Activated naive CD8-positive, alpha-beta T cell treated with anti-CD3 and anti-CD28 coated beads, Interleukin-2, amount 50 U/mL, for 24 hours (primary cell): ENCODE measurements around the gene ESPN.
"Not testable (repeated sequence)": the region's sequence is repeated elsewhere in the genome, so short reads cannot be mapped to it uniquely, and the experiment has no call there.

Experiments
- ATAC-seq: fragments of 150-1000 bp; cut with Tn5 transposase; one replicate; pipeline ENCODE4 v1.10.0; 2021
- DNase-seq: peaks from one replicate; pipeline ENCODE4 v3.0.0; 2021
- H3K27ac Mint-ChIP-seq: one replicate; pipeline ENCODE4 v1.8.0; 2021; ENCODE audit warnings: mild to moderate bottlenecking, mixed read lengths
- H3K27me3 Mint-ChIP-seq: one replicate; pipeline ENCODE4 v1.8.0; 2021; ENCODE audit warnings: mixed read lengths
- H3K36me3 Mint-ChIP-seq: one replicate; pipeline ENCODE4 v1.8.0; 2021; ENCODE audit warnings: low read depth, mixed read lengths
- H3K4me1 Mint-ChIP-seq: one replicate; pipeline ENCODE4 v1.8.0; 2021; ENCODE audit warnings: mixed read lengths
- H3K4me3 Mint-ChIP-seq: one replicate; pipeline ENCODE4 v1.8.0; 2021; ENCODE audit warnings: mild to moderate bottlenecking, moderate library complexity, mixed read lengths
- H3K9me3 Mint-ChIP-seq: one replicate; pipeline ENCODE4 v1.8.0; 2021; ENCODE audit warnings: mixed read lengths

Gene ESPN

DNA sequence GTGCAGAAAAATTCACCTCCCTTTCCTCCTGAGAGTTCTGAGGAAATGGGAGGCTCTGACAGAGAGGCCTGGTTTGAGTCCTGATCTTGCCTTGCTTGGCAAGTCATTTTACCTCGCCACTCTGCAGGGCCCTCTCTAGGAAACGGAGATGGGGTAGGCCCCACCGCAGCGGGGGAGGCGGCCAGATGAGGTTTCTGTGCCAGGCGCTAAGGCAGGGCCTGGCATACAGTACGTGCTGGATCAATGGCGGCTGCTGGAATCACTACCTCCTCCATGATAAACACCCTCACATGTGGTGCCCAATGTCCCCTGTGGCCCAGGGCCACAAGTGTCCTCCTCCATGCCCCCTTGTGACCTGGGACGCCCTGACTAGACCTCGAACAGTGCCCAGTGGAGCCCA is 67.4 kb downstream of the ESPN start:
- Mint-ChIP-seq H3K27me3 (peaks cover 2% of the 10 kb centered on the region), H3K36me3 (no peaks in the 10 kb centered on the region), H3K27ac (peak overlapping the region; percentile 82), H3K4me1 (peaks cover 15% of the 10 kb centered on the region), H3K9me3 (no peaks in the 10 kb centered on the region), H3K4me3 (peak overlapping the region; percentile 82)
- ATAC-seq (no peak), DNase-seq (no peak)

GRCh38 chr1:6493834-6494223 is 69.3 kb downstream of the ESPN start:
- H3K27me3 Mint-ChIP-seq, ATAC-seq, H3K9me3 Mint-ChIP-seq, H3K27ac Mint-ChIP-seq, DNase-seq, H3K36me3 Mint-ChIP-seq, H3K4me3 Mint-ChIP-seq: not testable (repeated sequence)
- peaks cover 23% of the 10 kb centered on the region for H3K4me1 Mint-ChIP-seq

GRCh38 chr1:6494627-6495026 is 70.1 kb downstream of the ESPN start:
- H3K27me3 Mint-ChIP-seq: no peaks in the 10 kb centered on the region
- H3K9me3 Mint-ChIP-seq: no peaks in the 10 kb centered on the region
- H3K36me3 Mint-ChIP-seq: no peaks in the 10 kb centered on the region
- H3K4me1 Mint-ChIP-seq: peaks cover 23% of the 10 kb centered on the region
- ATAC-seq (no peak), DNase-seq (no peak)
- H3K4me3 Mint-ChIP-seq: no peak overlapping the region
- H3K27ac Mint-ChIP-seq: no peak overlapping the region

GRCh38 chr1:6495041-6495441 is 70.5 kb downstream of the ESPN start:
- Mint-ChIP-seq H3K4me3 (no peak overlapping the region), H3K9me3 (no peaks in the 10 kb centered on the region), H3K27me3 (no peaks in the 10 kb centered on the region), H3K27ac (no peak overlapping the region), H3K4me1 (peaks cover 23% of the 10 kb centered on the region), H3K36me3 (no peaks in the 10 kb centered on the region)
- ATAC-seq (no peak), DNase-seq (no peak)

GRCh38 chr1:6495540-6496364 is 71.2 kb downstream of the ESPN start:
- H3K27me3 Mint-ChIP-seq: no peaks in the 10 kb centered on the region
- no peak for ATAC-seq
- H3K36me3 Mint-ChIP-seq: no peaks in the 10 kb centered on the region
- H3K27ac Mint-ChIP-seq: no peak overlapping the region
- H3K9me3 Mint-ChIP-seq: no peaks in the 10 kb centered on the region
- H3K4me1 Mint-ChIP-seq: peaks cover 23% of the 10 kb centered on the region
- H3K4me3 Mint-ChIP-seq: no peak overlapping the region
- no peak for DNase-seq

DNA sequence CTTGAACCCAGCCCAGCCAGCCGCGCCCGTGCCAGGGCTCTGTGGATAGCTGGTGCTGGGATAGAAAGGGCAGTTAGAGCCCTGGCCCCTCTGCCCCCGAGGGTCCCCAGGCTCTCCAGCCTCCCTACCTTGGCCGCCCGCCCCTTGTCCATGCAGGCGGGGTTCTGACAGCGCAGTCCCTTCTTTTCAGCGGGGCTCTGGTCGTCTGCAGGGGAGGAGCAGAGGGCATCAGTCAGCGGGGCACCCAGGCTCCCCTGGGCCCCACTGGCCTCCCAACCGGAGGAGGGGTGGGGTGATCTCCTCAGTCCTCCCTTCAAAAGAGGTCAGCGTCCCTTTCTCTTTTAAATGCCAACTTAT is 71.8 kb downstream of the ESPN start:
- Mint-ChIP-seq H3K4me1 (peaks cover 20% of the 10 kb centered on the region), H3K27ac (no peak overlapping the region), H3K27me3 (peaks cover 3% of the 10 kb centered on the region), H3K36me3 (no peaks in the 10 kb centered on the region), H3K4me3 (no peak overlapping the region), H3K9me3 (no peaks in the 10 kb centered on the region)
- DNase-seq (no peak), ATAC-seq (no peak)

DNA sequence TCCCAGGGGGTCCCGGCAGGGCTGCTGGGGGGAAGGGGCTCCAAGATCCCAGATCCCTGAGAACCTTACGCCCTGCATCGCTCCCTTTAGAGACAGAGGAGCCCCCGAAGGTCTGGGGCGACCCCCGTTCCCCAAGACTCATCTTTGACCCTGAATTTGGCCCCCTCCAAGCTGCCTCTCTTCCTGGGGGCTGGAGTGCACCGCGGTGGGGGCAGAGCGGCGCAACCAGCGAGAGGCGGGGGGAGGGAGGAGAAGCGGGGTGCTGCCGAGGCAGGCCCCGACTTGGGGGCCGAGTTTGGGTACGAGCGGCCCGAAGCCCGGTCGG is 72.3 kb downstream of the ESPN start:
- Mint-ChIP-seq H3K36me3 (no peaks in the 10 kb centered on the region), H3K27ac (no peak overlapping the region), H3K9me3 (no peaks in the 10 kb centered on the region), H3K4me1 (peaks cover 15% of the 10 kb centered on the region), H3K27me3 (peaks cover 3% of the 10 kb centered on the region), H3K4me3 (no peak overlapping the region)
- ATAC-seq (no peak), DNase-seq (no peak)

- Mint-ChIP-seq H3K4me1 (peaks cover 14% of the 10 kb centered on the region), H3K27me3 (peaks cover 3% of the 10 kb centered on the region), H3K36me3 (no peaks in the 10 kb centered on the region), H3K4me3 (peak overlapping the region; percentile 60), H3K27ac (no peak overlapping the region), H3K9me3 (no peaks in the 10 kb centered on the region)
- DNase-seq (peak; percentile 46), ATAC-seq (peak; percentile 35)
Measured at GRCh38 chr1:6497215-6497866, 72.8 kb downstream of the ESPN start.

DNA sequence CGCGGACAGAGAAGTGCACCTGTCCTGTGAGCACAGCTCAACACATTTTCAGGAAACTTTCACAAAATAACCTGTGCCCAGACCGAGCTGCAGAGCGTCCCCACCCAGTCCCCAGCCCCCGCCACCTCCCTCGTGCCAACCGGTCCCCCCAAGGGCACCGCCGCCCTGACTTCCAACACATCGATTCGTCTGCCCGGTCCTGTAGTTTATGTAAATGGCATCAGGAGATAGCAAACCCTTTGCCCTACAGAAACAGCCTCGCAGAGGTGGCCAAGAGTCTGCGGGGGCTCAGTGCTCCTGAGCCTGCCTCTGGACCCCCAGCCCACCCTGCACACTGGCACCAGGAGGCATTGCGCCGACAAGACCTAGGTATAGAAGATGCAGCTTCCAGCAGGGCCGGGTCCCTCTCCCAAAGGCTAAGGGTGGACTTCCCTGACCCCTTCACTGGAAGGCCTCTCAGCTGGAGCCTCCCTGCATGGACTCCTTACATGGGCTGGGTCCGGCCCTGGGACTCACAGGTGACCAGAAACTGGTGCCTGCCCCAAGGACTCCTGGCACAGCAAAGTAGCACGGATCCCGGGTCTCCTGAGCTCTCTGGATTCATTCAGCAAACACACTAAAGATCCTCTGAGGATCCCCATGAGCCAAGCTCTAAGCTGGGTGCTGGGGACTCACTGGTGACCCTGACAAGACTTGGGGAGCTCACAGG is 73.4 kb downstream of the ESPN start:
- ATAC-seq (no peak), DNase-seq (no peak)
- Mint-ChIP-seq H3K27me3 (peaks cover 3% of the 10 kb centered on the region), H3K27ac (no peak overlapping the region), H3K4me3 (peak overlapping the region; percentile 60), H3K9me3 (no peaks in the 10 kb centered on the region), H3K4me1 (peaks cover 14% of the 10 kb centered on the region), H3K36me3 (no peaks in the 10 kb centered on the region)

- DNase-seq: no peak
- peaks cover 3% of the 10 kb centered on the region for H3K27me3 Mint-ChIP-seq
- no peak overlapping the region for H3K4me3 Mint-ChIP-seq
- no peak for ATAC-seq
- peaks cover 10% of the 10 kb centered on the region for H3K4me1 Mint-ChIP-seq
- no peak overlapping the region for H3K27ac Mint-ChIP-seq
- H3K9me3 Mint-ChIP-seq: no peaks in the 10 kb centered on the region
- no peaks in the 10 kb centered on the region for H3K36me3 Mint-ChIP-seq
Measured at GRCh38 chr1:6498576-6499111, 74.1 kb downstream of the ESPN start.

DNA sequence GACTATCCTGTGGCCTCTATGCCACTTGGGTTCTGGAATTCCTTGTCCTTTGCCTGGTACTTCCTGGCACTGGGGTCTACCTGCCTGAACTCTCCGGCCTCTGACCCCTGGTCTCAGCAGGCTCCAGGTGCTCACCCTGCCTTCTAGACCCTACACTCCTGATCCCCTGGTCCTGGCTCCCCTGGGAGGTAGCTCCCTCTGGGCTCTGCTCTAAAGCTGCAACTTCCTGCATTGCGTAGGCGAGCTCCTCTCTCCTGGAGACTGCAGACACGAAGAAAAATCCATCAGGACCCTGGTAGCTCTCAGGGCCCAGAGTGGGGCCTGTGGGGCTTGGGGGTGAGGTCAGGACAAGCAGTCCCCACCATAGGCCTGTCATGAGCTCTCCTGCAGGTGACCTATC is 74.7 kb downstream of the ESPN start:
- H3K4me1 Mint-ChIP-seq: peaks cover 10% of the 10 kb centered on the region
- no peaks in the 10 kb centered on the region for H3K36me3 Mint-ChIP-seq
- no peaks in the 10 kb centered on the region for H3K9me3 Mint-ChIP-seq
- H3K27me3 Mint-ChIP-seq: peaks cover 3% of the 10 kb centered on the region
- DNase-seq (no peak), ATAC-seq (no peak)
- no peak overlapping the region for H3K27ac Mint-ChIP-seq
- H3K4me3 Mint-ChIP-seq: no peak overlapping the region

DNA sequence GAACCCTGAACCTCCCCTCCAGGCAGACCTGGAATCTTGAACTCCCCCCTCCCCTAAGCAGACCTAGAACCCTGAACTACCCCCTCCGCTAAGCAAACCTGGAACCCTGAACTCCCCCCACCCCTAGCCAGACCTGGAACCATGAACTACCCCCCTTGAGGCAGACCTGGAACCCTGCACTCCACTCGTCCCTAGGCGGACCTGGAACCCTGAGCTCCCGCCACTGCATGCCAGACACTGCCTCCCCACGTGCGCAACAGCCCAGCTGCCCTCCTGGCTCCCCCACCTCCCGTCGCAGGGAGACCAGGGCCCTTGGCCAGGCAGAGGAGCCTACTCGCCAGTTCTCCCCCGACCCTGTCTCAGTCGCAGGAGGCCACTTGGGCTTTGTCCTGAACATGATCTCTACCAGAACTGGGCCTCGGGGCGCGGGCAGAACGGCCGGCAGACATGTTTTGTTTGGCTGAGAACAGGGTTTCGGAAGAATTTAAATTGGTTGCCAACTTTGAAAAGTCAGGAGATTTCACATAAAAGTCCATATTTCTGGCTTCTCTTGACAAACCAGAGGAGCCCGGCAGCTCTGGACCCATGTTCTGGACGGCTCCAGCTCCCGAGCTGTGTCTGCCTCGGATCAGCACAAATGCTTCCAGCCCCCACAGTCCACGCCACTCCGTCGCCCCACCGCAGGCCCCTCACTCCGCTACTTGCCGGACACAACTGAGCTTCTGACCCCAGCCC is 76.1 kb downstream of the ESPN start:
- ATAC-seq (no peak), DNase-seq (no peak)
- Mint-ChIP-seq H3K36me3 (no peaks in the 10 kb centered on the region), H3K27ac (no peak overlapping the region), H3K27me3 (peaks cover 3% of the 10 kb centered on the region), H3K4me3 (no peak overlapping the region), H3K9me3 (no peaks in the 10 kb centered on the region), H3K4me1 (peaks cover 10% of the 10 kb centered on the region)

GRCh38 chr1:6501279-6501813 is 76.8 kb downstream of the ESPN start:
- no peak for ATAC-seq
- H3K4me3 Mint-ChIP-seq: no peak overlapping the region
- H3K27ac Mint-ChIP-seq: no peak overlapping the region

More at GRCh38 chr1:6501279-6501813, 76.8 kb downstream of the ESPN start:
- H3K27me3 Mint-ChIP-seq: peaks cover 3% of the 10 kb centered on the region
- DNase-seq: no peak
- H3K36me3 Mint-ChIP-seq: no peaks in the 10 kb centered on the region
- no peaks in the 10 kb centered on the region for H3K9me3 Mint-ChIP-seq
- H3K4me1 Mint-ChIP-seq: peaks cover 10% of the 10 kb centered on the region
